Kidney epithelial cell (primary cell): Measurements from ENCODE around the gene RPS6KA2. TPM values are rescaled to one million over a fixed set of nuclear protein-coding genes. Genes with fewer than 3 reads are reported as not detected.

Experiments
- DNase-seq: peaks from one replicate; pipeline ENCODE4 v3.0.0-alpha.2; 2010; ENCODE audit warnings: low read depth
- H3K27me3 ChIP-seq: 2 replicates; pipeline ENCODE4 v1.6.0; 2011; ENCODE audit warnings: low read length; ENCODE audit not compliant: control insufficient read depth, insufficient read depth
- H3K36me3 ChIP-seq: 2 replicates; pipeline ENCODE4 v1.5.1; 2011; ENCODE audit warnings: low read length; ENCODE audit not compliant: control insufficient read depth, insufficient read depth
- H3K4me3 ChIP-seq: 2 replicates; pipeline ENCODE4 v1.5.1; 2011; ENCODE audit warnings: low read depth, mild to moderate bottlenecking, control low read depth, low read length
- total RNA-seq: library from RNA; depleted of rRNA; stranded (reverse); fragments of >200 nt; gene quantifications from 2 replicates; pipeline ENCODE4 v1.2.3, GENCODE V29; 2015
- TF ChIP-seq, protein P1 (sequence below): IDR thresholded peaks from 2 replicates; pipeline ENCODE4 v1.5.1; 2011; ENCODE audit warnings: mild to moderate bottlenecking, moderate library complexity, low read length, control low read depth, inconsistent platforms; ENCODE audit not compliant: insufficient read depth, poor library complexity, severe bottlenecking

The RPS6KA2 gene
- total RNA-seq, 1 donor from 2014 or later = 51.9 TPM

DNA sequence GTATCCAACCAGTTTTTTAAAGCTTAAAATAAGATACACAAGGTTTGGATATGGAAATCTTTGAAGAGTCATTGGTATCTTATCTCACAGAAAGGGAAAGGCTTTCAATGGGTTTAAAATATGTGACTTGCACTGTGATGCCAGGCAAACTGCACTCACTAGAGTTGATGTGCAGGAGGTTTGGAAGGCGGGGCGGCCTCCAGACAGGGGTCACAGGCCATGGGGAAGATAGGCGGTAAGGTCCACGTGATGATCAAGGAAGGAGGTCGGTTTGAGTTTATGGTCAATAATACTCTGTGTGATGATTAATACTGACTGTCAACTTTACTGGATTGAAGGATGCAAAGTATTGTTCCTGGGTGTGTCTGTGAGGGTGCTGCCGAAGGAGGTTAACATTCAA is 31.1 kb downstream of the RPS6KA2 start:
- Histone ChIP-seq H3K27me3 (no peaks in the 10 kb centered on the region), H3K36me3 (no peaks in the 10 kb centered on the region), H3K4me3 (no peak overlapping the region)
- DNase-seq = no peak
- TF ChIP-seq, protein P1, sequence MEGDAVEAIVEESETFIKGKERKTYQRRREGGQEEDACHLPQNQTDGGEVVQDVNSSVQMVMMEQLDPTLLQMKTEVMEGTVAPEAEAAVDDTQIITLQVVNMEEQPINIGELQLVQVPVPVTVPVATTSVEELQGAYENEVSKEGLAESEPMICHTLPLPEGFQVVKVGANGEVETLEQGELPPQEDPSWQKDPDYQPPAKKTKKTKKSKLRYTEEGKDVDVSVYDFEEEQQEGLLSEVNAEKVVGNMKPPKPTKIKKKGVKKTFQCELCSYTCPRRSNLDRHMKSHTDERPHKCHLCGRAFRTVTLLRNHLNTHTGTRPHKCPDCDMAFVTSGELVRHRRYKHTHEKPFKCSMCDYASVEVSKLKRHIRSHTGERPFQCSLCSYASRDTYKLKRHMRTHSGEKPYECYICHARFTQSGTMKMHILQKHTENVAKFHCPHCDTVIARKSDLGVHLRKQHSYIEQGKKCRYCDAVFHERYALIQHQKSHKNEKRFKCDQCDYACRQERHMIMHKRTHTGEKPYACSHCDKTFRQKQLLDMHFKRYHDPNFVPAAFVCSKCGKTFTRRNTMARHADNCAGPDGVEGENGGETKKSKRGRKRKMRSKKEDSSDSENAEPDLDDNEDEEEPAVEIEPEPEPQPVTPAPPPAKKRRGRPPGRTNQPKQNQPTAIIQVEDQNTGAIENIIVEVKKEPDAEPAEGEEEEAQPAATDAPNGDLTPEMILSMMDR = no peak

DNA sequence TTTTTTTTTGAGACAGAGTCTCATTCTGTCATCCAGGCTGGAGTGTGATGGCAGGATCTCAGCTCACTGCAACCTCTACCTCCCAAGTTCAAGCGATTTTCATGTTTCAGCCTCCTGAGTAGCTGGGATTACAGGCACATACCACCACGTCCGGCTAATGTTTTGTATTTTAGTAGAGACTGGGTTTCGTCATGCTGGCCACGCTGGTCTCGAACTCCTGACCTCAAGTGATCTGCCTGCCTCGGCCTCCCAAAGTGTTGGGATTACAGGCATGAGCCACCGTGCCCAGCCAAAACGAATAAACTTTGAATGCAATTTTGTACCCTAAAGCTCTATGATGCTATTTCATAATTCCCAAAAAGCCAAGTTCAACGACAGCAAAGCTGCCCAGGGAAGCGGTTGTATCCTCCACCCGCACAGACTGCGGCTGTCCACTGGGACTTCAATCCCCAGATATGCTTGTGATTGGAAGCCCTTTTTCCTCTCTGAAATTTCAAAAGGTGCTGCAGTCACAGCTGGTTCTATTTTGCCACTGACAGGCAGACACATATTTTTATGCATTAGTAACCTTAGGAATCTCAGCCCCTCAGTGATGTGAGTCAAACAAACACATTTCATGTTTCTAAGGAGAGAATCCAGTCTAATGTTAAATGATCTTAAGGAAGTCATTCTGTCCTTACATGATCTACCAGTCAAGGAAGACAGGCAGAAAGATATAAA is 31.8 kb downstream of the RPS6KA2 start:
- no peaks in the 10 kb centered on the region for H3K36me3 ChIP-seq
- TF ChIP-seq, protein P1 = no peak

DNA sequence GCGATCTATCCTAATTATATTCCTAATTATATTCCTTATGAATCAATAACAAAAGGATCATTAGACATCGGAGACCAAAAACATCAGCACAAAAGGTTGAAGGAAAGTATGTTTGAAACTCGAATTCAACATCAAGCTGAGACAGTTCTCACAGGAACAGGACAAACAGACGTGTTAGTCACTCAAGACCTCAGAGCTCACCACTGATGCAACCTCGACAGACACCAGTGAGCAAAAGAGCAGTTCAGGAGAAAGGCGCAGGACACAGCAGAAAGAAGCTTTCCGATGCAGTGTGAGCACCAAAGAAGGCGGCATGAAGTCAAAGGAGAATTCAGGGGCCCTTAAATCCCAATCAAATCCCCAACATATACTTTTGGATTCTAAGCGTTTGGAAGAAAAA is 34.2 kb downstream of the RPS6KA2 start:
- Histone ChIP-seq H3K27me3 (no peaks in the 10 kb centered on the region), H3K4me3 (no peak overlapping the region), H3K36me3 (no peaks in the 10 kb centered on the region)
- peak; percentile 35 for DNase-seq
- TF ChIP-seq, protein P1 = no peak

More for the DNA sequence above, 31.8 kb downstream of the RPS6KA2 start:
- peak; percentile 69 for DNase-seq
- no peaks in the 10 kb centered on the region for H3K27me3 ChIP-seq
- no peak overlapping the region for H3K4me3 ChIP-seq

DNA sequence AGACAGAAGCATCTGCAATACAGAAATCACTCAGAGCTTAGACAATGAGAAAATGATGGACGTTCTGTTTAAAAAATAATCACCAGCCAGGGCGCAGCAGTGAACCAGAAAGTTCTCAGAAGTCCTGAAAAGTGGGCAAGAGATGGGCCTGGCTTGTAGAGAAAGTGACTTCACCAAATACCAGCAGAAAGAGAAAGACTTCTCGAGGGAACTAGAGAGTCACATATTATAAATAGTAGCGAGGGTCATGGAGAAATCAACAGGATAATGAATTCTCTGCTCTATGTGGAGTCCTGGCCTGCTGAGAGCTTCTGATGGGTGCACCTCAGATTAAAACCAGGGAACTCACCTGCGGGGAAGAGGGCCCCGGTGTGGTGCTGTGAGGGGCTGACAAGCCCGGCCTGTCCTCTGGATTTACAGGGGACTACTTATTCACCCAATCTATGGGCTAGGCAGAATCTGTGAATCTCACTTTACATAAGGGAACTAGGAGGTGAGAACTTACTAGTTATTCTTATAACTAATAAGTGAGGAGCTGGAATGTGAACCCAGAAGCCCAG is 35.0 kb downstream of the RPS6KA2 start:
- Histone ChIP-seq H3K36me3 (no peaks in the 10 kb centered on the region), H3K27me3 (no peaks in the 10 kb centered on the region), H3K4me3 (no peak overlapping the region)
- DNase-seq = no peak
- TF ChIP-seq, protein P1 = no peak

DNA sequence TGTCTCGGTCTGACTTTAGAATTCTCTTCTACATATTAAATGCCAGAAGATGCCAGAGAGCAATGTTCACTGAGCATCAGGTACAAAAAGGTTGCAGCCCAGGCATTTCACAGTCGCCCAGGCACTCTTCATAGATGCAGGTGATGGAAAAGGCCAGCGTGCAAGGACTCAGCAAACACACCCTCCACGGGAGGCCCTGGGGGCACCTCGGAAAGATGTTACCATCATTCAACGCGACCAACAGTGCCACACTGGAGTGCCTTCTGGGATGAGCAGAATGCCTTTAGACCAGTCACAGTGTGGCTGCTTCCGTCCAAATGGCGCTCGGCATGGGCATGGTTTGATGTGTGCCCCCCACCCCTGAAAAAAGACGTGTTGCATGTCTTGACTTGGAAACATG is 36.0 kb downstream of the RPS6KA2 start:
- TF ChIP-seq, protein P1 = no peak
- Histone ChIP-seq H3K4me3 (no peak overlapping the region), H3K36me3 (no peaks in the 10 kb centered on the region), H3K27me3 (no peaks in the 10 kb centered on the region)
- DNase-seq = no peak
